ENCODE data around the gene FOXP1. TPM values are rescaled to one million over a fixed set of nuclear protein-coding genes. Genes with fewer than 3 reads are reported as not detected.

The FOXP1 gene
- total and polyA plus RNA-seq, 2 of the 13 experiments (the other 11 are each of a cell fraction or from before 2014, with no cell fraction given) = 40.4 to 59.0 TPM

GRCh38 chr3:70905491-70905890 lies 678.0 kb downstream of the FOXP1 start:
- no peak for DNase-seq (ENCODE audit: low spot score)
- BruUV-seq (replicated peaks) = no TSS peak
- Histone ChIP-seq H3K4me1 (ENCODE audit: insufficient read depth, low read length) (no peaks in the 10 kb centered on the region), H3K27me3 (ENCODE audit: control insufficient read depth in 1 of 2, insufficient read depth in 2 of 2, low read length in 2 of 2) (peaks cover 0 to 4% of the 10 kb centered on the region in 2 experiments; a peak in 2 of 5 replicates), H3K9ac (ENCODE audit: insufficient read depth, low read depth, low read length) (no peak overlapping the region), H3K36me3 (replicated peaks in 1 of 2; ENCODE audit: control insufficient read depth in 1 of 2, insufficient read depth in 2 of 2, low read length in 2 of 2) (no peaks in the 10 kb centered on the region), H3K9me3 (ENCODE audit: low read length) (no peaks in the 10 kb centered on the region), H3K4me3 (replicated peaks in 1 of 3; ENCODE audit: insufficient read depth in 1 of 3, low read depth in 2 of 3, low read length in 3 of 3) (no peak overlapping the region), H3K4me2 (ENCODE audit: low read depth, low read length) (no peak overlapping the region), H2AFZ (ENCODE audit: low read length) (no peak overlapping the region), H3K27ac (ENCODE audit: extremely low read length, insufficient read depth, low read length) (no peak overlapping the region), H4K20me1 (ENCODE audit: insufficient read depth, low read length) (no peaks in the 10 kb centered on the region), H3K79me2 (ENCODE audit: insufficient read depth, low read length) (no peaks in the 10 kb centered on the region)
- 64% methylated on average over 11 of the region's 11 CpGs for WGBS (ENCODE audit: low lambda C conversion rate)
- ChIA-PET CTCF (ENCODE audit: low intra/inter-chr PET ratio, low total read pairs) (no interaction called here), POLR2A (no interaction called here)
- no peak for TF ChIP-seq ZNF337 (CRISPR knock-in tag; IDR thresholded peaks at IDR 0.05; ENCODE audit: borderline replicate concordance, low read depth)
- TF ChIP-seq ZNF138 (CRISPR knock-in tag; IDR thresholded peaks at IDR 0.05; ENCODE audit: low read depth) = no peak
- no peak for TF ChIP-seq PITX1 (CRISPR knock-in tag; IDR thresholded peaks at IDR 0.05)
- no peak for TF ChIP-seq MNT (IDR thresholded peaks at IDR 0.05)
- no peak for TF ChIP-seq ZSCAN21 (CRISPR knock-in tag; IDR thresholded peaks at IDR 0.05; ENCODE audit: borderline replicate concordance)
- TF ChIP-seq ZNF362 (CRISPR knock-in tag; IDR thresholded peaks at IDR 0.05; ENCODE audit: borderline replicate concordance) = no peak
- TF ChIP-seq AHDC1 (CRISPR knock-in tag; IDR thresholded peaks at IDR 0.05; ENCODE audit: borderline replicate concordance) = no peak
- no peak for TF ChIP-seq NFE2L1 (CRISPR knock-in tag; IDR thresholded peaks at IDR 0.05; ENCODE audit: borderline replicate concordance)
- no peak for TF ChIP-seq POLR2AphosphoS2 (IDR thresholded peaks at IDR 0.05; ENCODE audit: low read depth, low read length)
- TF ChIP-seq ZNF343 (CRISPR knock-in tag; IDR thresholded peaks at IDR 0.05) = no peak
- TF ChIP-seq ZNF883 (CRISPR knock-in tag; IDR thresholded peaks at IDR 0.05; ENCODE audit: not compliant biosample characterization) = no peak
- no peak for TF ChIP-seq NFYC (CRISPR knock-in tag; IDR thresholded peaks at IDR 0.05)
- ATAC-seq = no peak
- intact Hi-C loops (cut with micrococcal nuclease; ENCODE audit: unreplicated experiment) = no loop called here
- no peak for FAIRE-seq
- in situ Hi-C loops (cut with HindIII; ENCODE audit: extremely low pct_ligation_motif_present, low pct_unique_long_range_greater_than_20kb) = no loop called here
